22Rv1 (cell line): ENCODE results near the gene WASHC3.

Experiments used
- H3K27ac ChIP-seq: fragments of 450-650 bp; 2 replicates; pipeline ENCODE4 v1.5.1; 2017
- ZFX ChIP-seq: fragments of 450-650 bp; IDR thresholded peaks from 2 replicates; pipeline ENCODE4 v1.6.1; 2017; ENCODE audit warnings: antibody characterized with exemption, borderline replicate concordance
- TF ChIP-seq, protein P1 (sequence below): fragments of 450-650 bp; IDR thresholded peaks from 2 replicates; pipeline ENCODE4 v1.5.1; 2017; ENCODE audit warnings: mild to moderate bottlenecking

Gene WASHC3

DNA sequence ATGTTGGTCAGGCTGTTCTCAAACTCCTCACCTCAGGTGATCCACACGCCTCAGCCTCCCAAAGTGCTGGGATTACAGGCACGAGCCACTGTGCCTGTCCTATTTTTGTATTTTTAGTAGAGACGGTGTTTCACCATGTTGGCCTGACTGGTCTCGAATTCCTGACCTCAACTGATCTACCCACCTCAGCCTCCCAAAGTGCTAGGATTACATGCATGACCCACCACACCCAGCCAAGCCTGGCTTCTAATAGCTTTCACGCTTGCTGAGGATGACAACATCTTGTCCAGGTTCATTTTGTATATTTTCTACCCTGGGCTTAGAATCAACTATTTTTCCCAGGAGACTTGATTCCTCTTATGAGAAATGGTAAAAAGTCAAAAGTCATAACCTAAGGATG is 64.7 kb downstream of the WASHC3 start:
- TF ChIP-seq, protein P1, sequence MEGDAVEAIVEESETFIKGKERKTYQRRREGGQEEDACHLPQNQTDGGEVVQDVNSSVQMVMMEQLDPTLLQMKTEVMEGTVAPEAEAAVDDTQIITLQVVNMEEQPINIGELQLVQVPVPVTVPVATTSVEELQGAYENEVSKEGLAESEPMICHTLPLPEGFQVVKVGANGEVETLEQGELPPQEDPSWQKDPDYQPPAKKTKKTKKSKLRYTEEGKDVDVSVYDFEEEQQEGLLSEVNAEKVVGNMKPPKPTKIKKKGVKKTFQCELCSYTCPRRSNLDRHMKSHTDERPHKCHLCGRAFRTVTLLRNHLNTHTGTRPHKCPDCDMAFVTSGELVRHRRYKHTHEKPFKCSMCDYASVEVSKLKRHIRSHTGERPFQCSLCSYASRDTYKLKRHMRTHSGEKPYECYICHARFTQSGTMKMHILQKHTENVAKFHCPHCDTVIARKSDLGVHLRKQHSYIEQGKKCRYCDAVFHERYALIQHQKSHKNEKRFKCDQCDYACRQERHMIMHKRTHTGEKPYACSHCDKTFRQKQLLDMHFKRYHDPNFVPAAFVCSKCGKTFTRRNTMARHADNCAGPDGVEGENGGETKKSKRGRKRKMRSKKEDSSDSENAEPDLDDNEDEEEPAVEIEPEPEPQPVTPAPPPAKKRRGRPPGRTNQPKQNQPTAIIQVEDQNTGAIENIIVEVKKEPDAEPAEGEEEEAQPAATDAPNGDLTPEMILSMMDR, result no peak
- TF ChIP-seq ZFX, result no peak
- H3K27ac ChIP-seq, result no peak overlapping the region

DNA sequence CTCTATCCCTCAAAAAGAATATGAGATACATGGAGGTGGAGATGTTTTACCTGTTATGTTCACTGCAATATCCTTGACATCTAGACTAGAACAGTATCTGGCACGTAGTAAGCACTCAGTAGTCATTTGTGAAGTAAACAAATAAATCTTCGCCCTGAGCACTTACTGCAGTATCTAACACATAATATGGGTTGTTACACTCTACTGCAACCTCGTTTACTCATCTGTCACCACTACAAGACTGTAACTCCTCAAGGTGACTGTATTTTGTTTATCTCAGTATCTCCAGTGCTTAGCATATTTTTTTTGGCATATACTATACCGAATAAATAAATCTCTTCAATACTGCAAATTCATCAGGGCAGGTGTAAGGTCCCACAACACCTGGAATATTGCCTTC is 66.1 kb downstream of the WASHC3 start:
- no peak for TF ChIP-seq ZFX
- TF ChIP-seq, protein P1, result no peak
- H3K27ac ChIP-seq, result no peak overlapping the region

- no peak overlapping the region for H3K27ac ChIP-seq
- no peak for TF ChIP-seq ZFX
- TF ChIP-seq, protein P1, result no peak
These were observed 69.7 kb downstream of the WASHC3 start for GRCh38 chr12:101992091-101992490.

DNA sequence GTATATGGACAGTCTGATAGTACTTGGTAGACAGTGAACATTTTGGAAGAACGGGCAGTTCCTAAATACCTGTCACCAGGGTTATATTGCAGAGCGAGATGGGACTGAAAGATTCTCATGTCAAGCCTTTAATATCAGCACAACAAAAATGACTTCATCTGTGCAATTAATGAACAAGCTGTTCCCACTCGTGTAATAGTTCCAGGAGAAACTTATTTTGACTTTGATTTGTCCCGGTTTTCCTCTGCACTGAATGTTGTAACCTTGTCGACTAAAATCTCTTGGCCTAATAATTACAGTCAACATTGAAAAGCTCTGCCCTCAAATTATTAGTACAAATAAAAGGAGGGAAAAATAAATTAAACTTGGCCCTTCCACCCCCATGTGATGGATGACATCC is 79.5 kb downstream of the WASHC3 start:
- no peak overlapping the region for H3K27ac ChIP-seq
- TF ChIP-seq, protein P1, result no peak
- TF ChIP-seq ZFX, result no peak

- no peak overlapping the region for H3K27ac ChIP-seq
- no peak for TF ChIP-seq ZFX
- TF ChIP-seq, protein P1, result no peak
These were observed 79.9 kb downstream of the WASHC3 start for GRCh38 chr12:101981868-101982267.

- no peak for TF ChIP-seq ZFX
- TF ChIP-seq, protein P1, result no peak
- no peak overlapping the region for H3K27ac ChIP-seq
These were observed 93.0 kb downstream of the WASHC3 start for GRCh38 chr12:101968770-101969169.

GRCh38 chr12:101967506-101967905 is 94.3 kb downstream of the WASHC3 start:
- TF ChIP-seq, protein P1, result no peak
- TF ChIP-seq ZFX, result no peak
- H3K27ac ChIP-seq, result no peak overlapping the region
